22Rv1 (cell line): ENCODE data around the gene ARHGEF6.

Experiments
- CTCF ChIP-seq: fragments of 450-650 bp; IDR thresholded peaks from 2 replicates; pipeline ENCODE4 v1.5.1; 2017; ENCODE audit warnings: mild to moderate bottlenecking
- ZFX ChIP-seq: fragments of 450-650 bp; IDR thresholded peaks from 2 replicates; pipeline ENCODE4 v1.6.1; 2017; ENCODE audit warnings: antibody characterized with exemption, borderline replicate concordance

GRCh38 chrX:136623396-136623795 lies 157.3 kb downstream of the ARHGEF6 start:
- TF ChIP-seq CTCF (no peak), ZFX (no peak)
